Retinal pigment epithelial cell (primary cell): ENCODE data around the gene KCNK13.

Source experiments
- DNase-seq: peaks from one replicate; pipeline ENCODE4 v3.0.0-alpha.2; 2010; ENCODE audit warnings: low read depth
- H3K4me3 ChIP-seq: 2 replicates; pipeline ENCODE4 v1.5.1; 2011; ENCODE audit warnings: mild to moderate bottlenecking, low read length, control low read depth, moderate library complexity
- TF ChIP-seq, protein P1 (sequence below): conservative IDR thresholded peaks from 2 replicates; pipeline ENCODE4 v1.5.1; 2011; ENCODE audit warnings: low read depth, low read length, control low read depth, inconsistent platforms

Gene KCNK13

DNA sequence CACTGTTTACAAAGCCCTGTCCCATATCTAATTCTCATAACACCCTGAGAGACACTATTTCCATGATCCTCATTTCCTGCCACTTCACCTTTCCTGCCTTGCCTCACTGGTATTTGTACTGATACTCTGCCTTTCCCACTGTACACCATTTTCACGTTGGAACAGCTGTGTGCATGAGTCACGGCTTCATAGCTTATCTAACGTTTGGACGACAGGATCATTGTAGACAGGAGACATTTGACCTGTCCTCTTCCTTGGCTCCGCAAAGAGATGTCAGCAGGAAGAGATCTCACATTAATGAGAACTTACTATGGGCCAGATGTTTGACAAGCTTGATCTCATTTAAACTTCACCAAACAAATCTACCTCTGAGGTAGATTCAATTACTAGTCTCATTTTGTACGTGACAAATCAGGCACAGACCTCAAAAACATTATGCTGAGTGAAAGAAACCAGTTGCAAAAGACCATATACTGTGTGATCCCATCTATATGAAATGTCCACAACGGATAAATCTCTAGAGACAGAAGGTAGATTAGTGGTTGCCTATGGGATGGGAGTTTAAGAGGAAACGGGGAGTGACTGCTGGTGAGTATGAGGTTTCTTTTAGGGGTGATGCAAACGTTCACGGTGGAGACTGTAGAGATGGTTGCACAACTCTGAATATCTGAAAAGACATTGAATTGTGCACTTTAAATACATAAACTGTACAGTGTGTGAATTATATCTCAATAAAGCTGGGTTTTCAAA is 71.2 kb downstream of the KCNK13 start:
- DNase-seq: no peak
- H3K4me3 ChIP-seq: no peak overlapping the region
- TF ChIP-seq, protein P1, sequence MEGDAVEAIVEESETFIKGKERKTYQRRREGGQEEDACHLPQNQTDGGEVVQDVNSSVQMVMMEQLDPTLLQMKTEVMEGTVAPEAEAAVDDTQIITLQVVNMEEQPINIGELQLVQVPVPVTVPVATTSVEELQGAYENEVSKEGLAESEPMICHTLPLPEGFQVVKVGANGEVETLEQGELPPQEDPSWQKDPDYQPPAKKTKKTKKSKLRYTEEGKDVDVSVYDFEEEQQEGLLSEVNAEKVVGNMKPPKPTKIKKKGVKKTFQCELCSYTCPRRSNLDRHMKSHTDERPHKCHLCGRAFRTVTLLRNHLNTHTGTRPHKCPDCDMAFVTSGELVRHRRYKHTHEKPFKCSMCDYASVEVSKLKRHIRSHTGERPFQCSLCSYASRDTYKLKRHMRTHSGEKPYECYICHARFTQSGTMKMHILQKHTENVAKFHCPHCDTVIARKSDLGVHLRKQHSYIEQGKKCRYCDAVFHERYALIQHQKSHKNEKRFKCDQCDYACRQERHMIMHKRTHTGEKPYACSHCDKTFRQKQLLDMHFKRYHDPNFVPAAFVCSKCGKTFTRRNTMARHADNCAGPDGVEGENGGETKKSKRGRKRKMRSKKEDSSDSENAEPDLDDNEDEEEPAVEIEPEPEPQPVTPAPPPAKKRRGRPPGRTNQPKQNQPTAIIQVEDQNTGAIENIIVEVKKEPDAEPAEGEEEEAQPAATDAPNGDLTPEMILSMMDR: no peak

DNA sequence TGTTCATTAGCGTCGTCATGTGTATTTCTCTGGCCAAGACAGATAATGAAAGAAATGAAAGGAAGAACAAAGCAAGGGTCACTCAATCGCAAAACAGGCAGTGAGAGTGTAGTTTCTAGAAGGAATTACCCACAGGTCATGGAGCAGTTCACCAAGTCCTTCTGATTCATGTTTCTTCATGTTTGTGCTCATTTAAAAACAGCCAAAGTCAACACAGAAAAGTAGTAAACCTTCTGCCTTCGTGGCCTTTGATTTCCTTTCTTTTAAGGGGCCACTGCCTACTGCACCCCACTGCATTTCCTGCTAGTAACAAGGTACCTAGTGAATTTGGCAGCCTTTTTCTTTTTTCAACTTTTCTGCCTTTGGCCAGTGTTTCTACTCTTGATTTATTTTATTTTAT is 75.1 kb downstream of the KCNK13 start:
- TF ChIP-seq, protein P1: no peak
- DNase-seq: no peak

DNA sequence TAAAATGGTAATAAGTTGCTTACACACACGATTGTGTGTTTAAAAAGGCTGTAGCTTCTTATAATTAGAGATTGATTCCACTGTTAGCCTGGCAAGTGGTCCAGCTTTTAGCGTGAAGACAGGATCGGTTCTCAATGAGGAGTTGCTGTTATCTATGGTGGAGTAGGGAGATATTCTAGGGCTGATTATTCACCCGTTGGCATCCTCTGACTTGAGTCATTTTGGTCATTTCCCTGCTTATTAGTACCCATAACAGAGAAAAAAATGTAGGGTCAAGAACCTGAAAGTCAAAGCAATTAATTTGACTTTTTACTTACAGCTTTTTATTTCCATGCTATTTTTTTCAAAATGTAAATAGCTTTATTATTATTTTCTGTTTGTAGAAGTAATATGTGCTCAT is 76.0 kb downstream of the KCNK13 start:
- TF ChIP-seq, protein P1: no peak
- no peak for DNase-seq
- no peak overlapping the region for H3K4me3 ChIP-seq

More for the DNA sequence above, 75.1 kb downstream of the KCNK13 start:
- no peak overlapping the region for H3K4me3 ChIP-seq

DNA sequence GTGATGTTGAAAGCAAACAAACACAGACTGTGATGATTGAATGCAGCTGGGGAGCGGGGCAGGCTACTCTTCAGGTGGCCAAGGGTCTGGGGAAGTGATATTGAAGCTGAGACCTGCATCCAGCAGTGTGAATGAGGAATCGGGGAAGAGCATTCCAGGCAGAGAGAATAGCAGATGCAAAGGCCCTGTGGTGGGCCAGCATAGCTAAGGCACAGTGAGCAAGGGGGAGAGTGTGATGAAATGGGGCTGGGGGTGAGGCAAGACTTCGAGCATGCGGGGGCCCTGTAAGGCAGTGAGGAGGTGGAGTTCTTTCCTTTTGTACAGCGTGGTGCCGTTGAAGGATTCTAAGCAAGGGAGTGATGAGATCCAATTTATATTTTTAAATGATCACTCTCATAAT is 77.4 kb downstream of the KCNK13 start:
- no peak for DNase-seq
- TF ChIP-seq, protein P1: no peak
- no peak overlapping the region for H3K4me3 ChIP-seq

DNA sequence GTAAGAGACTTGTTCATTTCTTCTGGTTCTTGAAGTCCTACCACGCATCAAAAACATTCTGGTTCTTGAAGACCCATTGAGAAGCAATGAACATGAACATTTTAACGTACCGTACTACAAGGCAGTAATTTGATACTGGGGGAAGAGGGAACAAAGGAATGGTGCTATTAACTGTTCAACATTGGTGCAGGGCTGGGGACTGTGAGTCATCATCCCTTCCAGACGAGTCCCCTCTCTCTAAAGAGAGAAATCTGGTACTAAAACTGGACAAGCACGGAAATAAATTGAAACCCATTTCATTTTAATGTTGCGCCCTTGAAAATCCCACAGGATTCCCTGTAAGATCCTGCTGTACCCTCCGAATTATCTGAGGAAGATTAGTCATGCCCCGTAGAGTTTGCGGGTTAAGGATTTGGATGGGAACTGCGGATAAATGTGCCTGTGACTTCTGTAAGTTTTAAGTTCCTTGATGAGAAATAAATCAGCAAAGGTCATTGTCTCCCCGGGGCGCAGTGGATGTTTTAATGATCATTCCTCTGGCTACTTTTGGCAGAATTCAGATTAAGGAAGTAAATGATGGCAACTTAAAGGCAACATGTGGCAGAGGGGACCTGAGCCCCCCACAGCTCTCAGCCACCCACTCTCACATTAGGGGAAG is 78.6 kb downstream of the KCNK13 start:
- DNase-seq: no peak
- TF ChIP-seq, protein P1: no peak
- H3K4me3 ChIP-seq: no peak overlapping the region

DNA sequence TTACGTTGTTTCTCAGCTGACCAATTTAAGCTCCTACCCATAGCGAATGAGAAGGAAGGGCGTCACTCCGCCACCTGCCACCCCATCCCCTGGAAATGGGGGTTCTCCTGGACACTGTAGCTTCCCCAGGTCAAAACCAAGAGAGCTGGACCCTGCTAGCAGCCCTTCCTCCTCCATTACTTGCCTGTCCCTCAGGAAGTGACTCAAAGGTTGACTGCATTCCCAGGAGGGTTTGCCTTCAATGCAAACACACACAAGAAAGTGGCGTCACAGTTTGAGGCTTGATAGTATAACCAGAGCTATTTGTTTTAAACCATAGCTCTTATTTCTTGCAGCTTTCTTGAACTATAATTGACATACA is 79.1 kb downstream of the KCNK13 start:
- no peak overlapping the region for H3K4me3 ChIP-seq
- TF ChIP-seq, protein P1: no peak
- DNase-seq: no peak

DNA sequence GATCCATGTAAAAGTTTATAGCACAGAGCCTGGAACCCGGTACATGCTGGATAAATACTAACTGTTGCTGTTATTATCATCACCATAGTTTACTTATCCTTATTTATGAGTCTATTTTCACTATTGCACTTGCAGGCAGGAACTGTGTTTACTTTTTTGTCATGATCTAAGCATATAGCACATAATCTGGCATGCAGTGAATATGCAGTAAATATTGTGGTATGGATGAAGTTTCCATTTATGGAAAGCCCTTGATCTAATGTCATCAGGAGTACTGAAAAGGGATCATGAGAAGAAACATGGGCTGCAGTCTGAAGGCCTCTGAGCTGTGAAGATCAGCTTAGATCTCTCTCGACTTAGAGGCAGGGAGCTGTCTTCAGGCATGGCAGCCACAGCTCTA is 91.6 kb downstream of the KCNK13 start:
- TF ChIP-seq, protein P1: no peak
- no peak overlapping the region for H3K4me3 ChIP-seq
- DNase-seq: no peak
